ENCODE data around the gene FLT4.

FLT4 gene

GRCh38 chr5:180603076-180603594 lies 46.3 kb downstream of the FLT4 start:
- no peak for DNase-seq

GRCh38 chr5:180602481-180603075 lies 46.8 kb downstream of the FLT4 start:
- no peak for DNase-seq

- DNase-seq, result no peak
These were observed 47.6 kb downstream of the FLT4 start for GRCh38 chr5:180601591-180602480.

- DNase-seq, result no peak
These were observed 48.8 kb downstream of the FLT4 start for GRCh38 chr5:180600554-180601041.

- no peak for DNase-seq
These were observed 49.3 kb downstream of the FLT4 start for GRCh38 chr5:180599981-180600553.

- DNase-seq, result no peak
These were observed 49.8 kb downstream of the FLT4 start for GRCh38 chr5:180599590-180599914.

GRCh38 chr5:180598797-180599589 lies 50.4 kb downstream of the FLT4 start:
- no peak for DNase-seq

- DNase-seq, result no peak
These were observed 51.1 kb downstream of the FLT4 start for GRCh38 chr5:180598316-180598701.

- DNase-seq, result no peak
These were observed 52.6 kb downstream of the FLT4 start for GRCh38 chr5:180596668-180597231.

GRCh38 chr5:180596115-180596667 lies 53.2 kb downstream of the FLT4 start:
- no peak for DNase-seq

- no peak for DNase-seq
These were observed 53.9 kb downstream of the FLT4 start for GRCh38 chr5:180595381-180596114.

GRCh38 chr5:180595046-180595379 lies 54.4 kb downstream of the FLT4 start:
- no peak for DNase-seq

- no peak for DNase-seq
These were observed 54.9 kb downstream of the FLT4 start for GRCh38 chr5:180594311-180595045.

GRCh38 chr5:180593446-180594206 lies 55.8 kb downstream of the FLT4 start:
- DNase-seq, result no peak

GRCh38 chr5:180592176-180592575 lies 57.2 kb downstream of the FLT4 start:
- no peak for DNase-seq

- DNase-seq, result no peak
These were observed 58.0 kb downstream of the FLT4 start, which contains the start of gene SCGB3A1 for GRCh38 chr5:180591311-180591887. TSS of gene SCGB3A1 (minus strand) at chr5:180591499. CDS start at chr5:180591462, 37 bp downstream.

- no peak for DNase-seq
These were observed 58.7 kb downstream of the FLT4 start for GRCh38 chr5:180590543-180591310.

- no peak for DNase-seq
These were observed 59.4 kb downstream of the FLT4 start for GRCh38 chr5:180589771-180590542.

Data from NCI-H1105 treated with DMSO at 0.1 percent for 48 hours (cell line).